NCI-H2227 (cell line): ENCODE results near the gene PODXL2.
"Not testable (repeated sequence)": the region's sequence is repeated elsewhere in the genome, so short reads cannot be mapped to it uniquely, and the experiment has no call there.

Experiments used
- DNase-seq: peaks from one replicate; lab custom pipeline; 2025; ENCODE audit not compliant: unreplicated experiment; lab: John Stamatoyannopoulos, UW

Gene PODXL2

DNA sequence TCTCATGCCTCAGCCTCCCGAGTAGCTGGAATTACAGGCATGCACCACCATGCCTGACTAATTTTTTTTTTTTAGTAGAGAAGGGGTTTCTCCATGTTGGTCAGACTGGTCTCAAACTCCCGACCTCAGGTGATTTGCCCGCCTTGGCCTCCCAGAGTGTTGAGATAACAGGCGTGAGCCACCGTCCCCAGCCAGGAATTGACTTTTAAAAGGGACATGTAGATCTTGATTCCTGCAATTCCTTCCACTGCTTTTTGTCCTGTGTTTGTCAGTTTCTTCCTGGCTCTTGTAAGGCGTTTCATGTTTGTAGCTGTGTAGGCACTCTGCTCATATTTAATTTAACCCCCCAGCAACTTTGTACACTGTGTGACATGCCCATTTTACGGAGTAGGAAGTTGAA, 23.4 kb upstream of the PODXL2 start:
- not testable (repeated sequence) for DNase-seq

DNA sequence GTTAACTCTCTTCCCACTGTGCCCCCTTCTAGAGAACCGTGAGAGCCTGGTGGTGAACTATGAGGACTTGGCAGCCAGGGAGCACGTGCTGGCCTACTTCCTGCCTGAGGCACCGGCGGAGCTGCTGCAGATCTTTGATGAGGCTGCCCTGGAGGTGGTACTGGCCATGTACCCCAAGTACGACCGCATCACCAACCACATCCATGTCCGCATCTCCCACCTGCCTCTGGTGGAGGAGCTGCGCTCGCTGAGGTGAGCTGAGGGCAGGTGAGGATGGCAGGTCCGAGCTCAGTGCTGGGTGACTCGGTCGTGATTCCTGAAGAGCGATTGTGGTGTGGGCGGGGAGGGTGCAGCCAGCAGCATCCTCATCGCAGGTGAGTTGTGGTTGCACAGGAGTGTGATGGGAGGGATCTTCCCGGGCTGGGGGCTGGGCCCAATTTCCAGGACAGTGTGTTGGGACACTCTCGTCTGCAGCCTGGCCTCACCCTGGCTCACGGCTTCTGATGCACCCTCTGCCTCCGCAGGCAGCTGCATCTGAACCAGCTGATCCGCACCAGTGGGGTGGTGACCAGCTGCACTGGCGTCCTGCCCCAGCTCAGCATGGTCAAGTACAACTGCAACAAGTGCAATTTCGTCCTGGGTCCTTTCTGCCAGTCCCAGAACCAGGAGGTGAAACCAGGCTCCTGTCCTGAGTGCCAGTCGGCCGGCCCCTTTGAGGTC, 22.7 kb upstream of the PODXL2 start:
- no peak for DNase-seq

DNA sequence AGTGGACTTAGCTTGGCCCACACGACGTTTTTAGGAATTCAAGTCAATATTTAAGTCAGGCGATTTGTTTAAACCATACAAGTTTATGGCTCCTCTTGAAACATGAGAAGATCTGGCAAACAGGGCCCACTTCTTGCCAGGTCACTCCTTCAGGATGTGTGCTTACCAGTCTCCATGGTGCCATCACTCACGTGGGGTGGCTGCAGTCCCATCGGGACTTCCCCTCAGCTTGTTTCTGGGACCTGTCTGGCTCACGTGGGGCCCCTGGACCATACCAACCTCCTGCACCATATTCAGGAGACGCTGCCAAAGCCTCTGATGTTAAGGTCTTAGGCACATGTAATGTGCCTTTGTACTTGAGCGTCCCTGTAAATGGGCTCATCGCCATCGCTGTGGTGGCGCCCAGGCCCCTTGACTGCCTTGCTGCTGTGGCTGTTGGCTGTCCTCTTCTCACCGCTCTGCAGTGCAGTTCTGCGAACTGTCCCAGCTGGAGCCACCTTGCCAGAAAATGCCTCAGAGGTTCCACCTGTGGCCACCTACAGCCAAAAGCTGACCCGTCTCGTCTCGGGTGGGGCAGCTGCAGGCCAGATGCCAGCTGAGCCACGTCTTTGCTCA, 21.9 kb upstream of the PODXL2 start:
- no peak for DNase-seq

DNA sequence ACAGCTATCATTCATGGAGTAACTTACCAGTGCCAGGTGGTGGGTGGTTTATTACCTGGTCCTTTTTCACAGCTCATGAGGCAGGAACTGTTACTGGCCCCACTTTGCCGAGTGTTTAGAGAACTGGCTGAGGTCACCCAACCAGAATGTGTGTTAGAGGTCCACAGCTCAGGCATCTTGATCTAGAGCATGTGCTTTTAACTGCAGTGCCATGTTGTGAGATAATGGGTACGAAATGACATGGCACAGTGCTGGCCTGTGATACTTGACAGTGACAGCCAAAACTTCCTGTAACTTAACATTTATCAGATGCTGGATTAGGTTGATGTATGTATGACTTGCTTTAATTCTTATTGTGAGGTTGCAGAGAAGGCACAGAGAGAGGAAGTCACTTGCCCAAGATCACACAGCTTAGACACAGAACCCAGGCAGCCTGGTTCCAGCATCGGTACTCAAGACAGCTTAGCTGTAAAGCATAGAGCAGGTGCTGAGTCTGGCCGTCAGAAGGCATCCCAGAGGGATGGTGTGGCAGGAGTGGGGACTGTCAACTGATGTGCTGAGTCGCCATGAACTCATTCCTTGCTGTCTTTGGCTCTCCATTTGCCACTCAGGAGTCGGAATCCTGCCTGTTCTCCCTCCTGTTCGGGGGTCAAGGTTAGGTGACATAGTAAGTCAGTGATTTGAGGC, 21.2 kb upstream of the PODXL2 start:
- DNase-seq = no peak

DNA sequence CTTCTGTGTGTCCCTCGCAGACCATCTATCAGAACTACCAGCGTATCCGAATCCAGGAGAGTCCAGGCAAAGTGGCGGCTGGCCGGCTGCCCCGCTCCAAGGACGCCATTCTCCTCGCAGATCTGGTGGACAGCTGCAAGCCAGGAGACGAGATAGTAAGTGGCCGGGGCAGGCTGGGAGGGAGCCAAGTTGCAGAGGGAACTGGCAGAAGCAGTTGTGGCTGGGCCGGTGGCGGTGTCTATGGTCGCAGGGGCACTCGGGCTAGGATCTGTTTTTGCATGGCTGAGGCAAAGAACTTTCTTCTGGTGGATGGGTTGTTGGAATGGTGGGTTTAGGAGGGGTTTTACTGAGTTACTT, 20.6 kb upstream of the PODXL2 start:
- DNase-seq = no peak

DNA sequence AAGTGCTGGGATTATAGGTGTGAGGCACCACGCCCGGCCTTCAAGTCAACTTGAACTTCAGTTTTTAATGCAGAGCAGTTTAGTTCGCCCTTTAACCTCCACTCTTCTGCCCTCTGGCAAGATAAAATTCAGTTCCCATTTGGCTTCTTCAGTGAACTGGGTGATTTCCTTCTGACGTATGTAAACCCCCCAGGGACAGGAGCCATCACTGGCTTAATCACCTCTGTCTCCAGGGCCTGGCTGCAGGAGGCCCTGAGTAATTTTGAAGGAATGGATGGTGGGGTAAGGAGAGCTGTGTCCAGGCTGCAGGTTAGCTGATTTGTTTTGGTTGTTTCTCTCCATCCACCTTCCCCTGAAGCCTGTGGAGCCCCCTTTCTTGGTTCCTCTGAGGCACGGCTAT, 18.9 kb upstream of the PODXL2 start:
- DNase-seq = no peak

DNA sequence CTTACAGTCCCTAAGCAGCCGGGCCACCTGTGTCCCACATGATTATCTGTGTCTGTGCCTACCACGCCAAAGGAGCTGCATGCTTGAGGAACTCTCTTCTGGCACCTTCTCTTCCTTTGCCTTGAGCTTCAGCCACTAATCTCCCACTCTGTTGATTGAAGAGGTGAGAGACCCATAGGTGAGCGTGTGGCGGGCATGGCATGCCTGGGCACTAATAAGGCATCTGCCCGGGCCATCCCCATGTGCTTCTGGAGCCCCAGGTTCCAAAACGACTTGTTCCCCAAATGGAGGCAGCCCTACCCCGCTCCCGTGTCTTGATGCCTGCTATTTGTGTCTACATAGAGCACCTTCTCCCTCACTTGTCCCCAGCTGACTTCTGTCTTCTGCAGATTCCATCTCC, 17.7 kb upstream of the PODXL2 start:
- DNase-seq = no peak

DNA sequence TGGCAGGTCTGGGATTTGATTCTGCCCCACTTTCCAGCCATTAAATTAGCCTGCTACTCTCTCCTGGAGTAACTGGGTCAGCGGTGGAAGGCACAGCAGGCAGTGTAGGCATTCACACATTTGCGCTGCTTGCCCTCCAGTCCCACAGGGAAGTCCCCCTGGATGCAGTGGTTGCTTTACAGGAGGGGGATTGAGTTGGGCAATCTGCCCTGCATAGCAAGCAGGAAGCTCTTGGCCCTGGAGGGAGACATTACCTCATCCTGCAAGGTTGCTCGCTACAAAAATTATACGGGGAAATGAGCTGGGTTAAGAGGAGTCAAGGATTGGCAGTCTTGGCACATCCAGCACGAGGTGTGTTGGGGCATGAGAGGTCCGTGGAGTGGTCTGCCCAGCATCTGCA, 16.0 kb upstream of the PODXL2 start:
- DNase-seq = no peak

DNA sequence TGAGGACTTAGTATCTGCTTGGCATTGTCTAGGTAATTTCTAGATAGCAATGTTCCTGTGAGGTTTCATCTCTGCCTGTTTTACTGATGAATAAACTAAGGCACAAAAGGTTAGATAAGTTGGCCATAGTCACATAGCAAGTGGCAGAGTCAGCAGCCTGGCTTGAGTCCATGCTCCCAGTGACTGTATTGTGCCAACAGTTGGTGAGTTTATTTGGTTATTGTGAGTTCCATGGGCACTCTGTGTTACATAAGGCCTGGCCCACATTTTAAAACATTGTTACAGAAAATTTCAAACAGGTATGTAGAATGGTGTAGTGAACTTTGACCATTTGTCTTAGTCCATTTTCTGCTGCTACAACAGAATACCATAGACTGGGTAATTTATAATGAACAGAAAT, 15.6 kb upstream of the PODXL2 start:
- no peak for DNase-seq

DNA sequence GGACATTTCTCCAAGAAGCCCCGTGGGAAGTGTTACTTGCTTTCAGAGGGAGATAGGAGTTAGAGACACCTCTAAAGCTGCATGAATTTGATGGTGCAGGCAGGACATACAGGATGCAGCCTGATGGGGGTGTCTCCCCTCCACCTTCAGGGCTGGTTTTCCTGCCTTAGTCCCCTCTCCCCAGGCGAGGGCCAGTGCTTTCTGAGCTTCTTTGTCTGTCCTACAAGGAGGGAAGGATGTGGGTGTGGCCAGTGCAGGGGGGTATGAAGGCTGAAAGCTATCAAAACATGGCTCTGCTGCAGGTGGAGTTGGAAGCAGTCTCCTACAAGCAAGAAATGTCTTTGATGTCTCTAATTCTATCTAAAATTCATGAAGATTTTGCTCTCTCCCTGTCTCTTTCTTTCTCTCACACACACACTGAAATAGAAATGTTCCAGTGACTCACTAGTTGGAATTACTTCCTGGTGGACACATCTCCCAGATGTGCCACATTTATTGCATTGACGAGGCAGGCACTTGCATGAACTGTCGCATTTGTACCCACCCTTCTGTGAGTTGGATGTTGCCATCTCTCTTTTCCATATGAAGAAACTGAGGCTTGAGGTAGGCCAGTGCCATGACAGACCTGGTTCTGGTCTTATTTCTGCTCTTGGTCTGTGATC, 13.9 kb upstream of the PODXL2 start:
- no peak for DNase-seq

DNA sequence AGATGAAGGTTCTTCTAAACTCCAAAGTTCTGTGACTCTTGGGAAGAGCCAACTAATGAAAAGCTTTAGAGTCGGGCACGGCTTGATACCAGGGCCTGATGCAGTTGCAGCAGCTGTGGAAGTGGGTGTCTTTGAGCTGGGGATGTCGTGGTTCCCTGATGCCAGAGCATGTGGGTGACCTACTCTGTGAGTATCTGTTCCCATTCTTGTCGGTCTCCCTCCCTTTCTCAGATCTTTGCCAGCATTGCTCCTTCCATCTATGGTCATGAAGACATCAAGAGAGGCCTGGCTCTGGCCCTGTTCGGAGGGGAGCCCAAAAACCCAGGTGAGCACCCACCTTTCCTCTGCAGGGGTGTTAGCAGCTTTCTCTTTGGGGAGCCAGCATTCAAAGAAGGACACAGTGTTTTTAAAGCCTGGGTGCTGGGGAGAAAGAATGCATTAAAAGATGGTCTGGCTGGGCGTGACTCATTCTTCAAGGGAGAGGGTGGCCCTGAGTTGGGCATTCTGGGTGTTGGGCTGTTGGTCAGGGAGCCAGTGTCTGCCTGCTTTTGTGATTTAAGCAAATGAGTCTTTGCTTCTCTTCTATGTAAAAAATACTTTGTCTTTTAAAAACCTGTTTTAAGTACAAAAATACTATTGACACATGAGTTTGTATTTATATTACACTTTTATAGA, 13.2 kb upstream of the PODXL2 start:
- no peak for DNase-seq

DNA sequence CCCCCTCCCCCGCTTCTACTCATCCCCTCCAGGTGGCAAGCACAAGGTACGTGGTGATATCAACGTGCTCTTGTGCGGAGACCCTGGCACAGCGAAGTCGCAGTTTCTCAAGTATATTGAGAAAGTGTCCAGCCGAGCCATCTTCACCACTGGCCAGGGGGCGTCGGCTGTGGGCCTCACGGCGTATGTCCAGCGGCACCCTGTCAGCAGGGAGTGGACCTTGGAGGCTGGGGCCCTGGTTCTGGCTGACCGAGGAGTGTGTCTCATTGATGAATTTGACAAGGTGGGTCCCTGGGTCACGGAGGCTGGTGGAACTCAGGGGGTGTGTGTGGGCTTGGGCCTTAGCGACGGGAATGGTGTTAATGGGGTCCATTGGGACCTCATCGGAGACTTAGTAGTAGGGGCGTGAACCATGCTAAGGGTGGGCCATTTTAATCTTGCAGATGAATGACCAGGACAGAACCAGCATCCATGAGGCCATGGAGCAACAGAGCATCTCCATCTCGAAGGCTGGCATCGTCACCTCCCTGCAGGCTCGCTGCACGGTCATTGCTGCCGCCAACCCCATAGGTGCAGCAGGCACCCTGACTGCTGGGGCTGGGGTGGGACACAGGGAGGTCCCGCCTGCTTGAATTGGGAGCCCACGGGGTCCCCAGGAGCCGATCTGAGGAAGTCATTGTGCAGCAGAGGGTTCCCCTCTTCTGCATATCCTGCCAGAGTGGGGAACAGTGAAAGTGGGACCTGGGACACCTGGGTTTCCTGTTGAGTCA, 12.0 kb upstream of the PODXL2 start:
- DNase-seq = no peak

DNA sequence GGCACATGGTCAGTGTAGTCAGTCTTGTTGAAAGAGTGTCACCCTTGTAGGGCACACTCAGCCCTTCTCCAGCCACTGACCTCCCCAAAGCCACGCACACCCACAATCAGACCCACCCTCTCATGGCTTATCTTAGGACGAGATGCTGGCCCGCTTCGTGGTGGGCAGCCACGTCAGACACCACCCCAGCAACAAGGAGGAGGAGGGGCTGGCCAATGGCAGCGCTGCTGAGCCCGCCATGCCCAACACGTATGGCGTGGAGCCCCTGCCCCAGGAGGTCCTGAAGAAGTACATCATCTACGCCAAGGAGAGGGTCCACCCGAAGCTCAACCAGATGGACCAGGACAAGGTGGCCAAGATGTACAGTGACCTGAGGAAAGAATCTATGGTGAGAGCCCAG, 10.1 kb upstream of the PODXL2 start:
- no peak for DNase-seq

DNA sequence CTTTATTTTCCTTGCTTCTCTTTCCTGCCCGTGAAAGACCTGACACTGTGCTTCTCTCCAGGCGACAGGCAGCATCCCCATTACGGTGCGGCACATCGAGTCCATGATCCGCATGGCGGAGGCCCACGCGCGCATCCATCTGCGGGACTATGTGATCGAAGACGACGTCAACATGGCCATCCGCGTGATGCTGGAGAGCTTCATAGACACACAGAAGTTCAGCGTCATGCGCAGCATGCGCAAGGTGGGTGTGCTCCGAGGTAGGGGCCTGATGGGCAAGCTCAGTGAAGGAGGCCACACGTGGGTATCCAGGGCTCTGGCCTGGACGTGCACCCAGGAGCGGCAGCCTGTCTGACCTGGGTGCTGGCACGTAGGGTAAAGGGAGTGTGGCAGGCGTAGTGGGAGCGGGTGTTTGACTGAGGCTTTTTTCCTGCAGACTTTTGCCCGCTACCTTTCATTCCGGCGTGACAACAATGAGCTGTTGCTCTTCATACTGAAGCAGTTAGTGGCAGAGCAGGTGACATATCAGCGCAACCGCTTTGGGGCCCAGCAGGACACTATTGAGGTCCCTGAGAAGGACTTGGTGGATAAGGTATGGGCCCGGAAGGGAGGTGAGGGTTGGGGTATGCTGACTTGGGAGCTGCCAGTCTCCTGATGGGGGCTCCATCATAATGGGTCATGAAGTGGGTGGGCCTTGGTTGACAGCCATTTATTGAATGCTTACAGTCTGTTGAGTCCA, 8.2 kb upstream of the PODXL2 start:
- DNase-seq = no peak

DNA sequence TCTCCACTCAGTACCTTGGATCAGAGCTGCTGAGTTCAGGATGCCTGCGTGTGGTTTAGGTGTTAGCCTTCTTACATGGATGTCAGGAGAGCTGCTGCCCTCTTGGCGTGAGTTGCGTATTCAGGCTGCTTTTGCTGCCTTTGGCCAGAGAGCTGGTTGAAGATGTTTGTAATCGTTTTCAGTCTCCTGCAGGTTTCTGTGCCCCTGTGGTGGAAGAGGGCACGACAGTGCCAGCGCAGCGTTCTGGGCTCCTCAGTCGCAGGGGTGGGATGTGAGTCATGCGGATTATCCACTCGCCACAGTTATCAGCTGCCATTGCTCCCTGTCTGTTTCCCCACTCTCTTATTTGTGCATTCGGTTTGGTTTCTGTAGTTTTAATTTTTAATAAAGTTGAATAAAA, 7.0 kb upstream of the PODXL2 start:
- no peak for DNase-seq

DNA sequence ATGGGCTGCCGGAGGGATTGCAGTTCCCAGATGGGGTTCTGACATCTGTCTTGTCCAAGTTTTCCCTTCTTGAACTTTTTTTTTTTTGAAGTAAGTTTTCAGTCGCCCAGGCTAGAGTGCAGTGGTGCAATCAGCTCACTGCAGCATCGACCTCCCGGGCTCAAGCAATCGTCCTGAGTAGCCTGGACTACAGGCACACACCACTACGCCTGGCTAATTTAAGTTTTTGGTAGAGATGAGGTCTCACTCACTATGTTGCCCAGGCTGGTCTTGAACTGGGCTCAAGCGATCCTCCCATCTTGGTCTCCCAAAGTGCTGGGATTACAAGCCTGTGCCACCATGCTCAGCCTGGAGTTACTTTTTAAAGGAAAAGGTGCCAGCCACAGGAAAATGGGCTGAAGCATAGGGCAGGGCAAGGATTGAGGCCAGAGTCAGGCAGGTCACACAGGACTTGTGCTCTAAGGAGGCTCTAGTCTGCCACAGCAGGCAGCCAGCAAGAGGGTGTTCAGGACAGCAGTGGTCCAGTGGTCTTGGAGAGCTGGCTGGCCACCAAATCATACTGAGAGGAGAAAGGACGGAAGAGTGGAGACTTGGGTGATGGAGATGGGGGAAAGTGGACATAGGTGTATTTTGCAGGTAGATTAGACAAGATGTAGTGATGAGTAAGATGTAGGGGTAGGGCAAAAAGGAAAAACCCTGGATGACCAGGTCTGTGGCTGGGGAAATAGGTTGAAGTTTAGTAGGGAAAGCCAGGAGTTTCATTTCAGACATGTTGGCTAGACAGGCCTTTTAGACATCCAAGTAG, 6.0 kb upstream of the PODXL2 start:
- no peak for DNase-seq

DNA sequence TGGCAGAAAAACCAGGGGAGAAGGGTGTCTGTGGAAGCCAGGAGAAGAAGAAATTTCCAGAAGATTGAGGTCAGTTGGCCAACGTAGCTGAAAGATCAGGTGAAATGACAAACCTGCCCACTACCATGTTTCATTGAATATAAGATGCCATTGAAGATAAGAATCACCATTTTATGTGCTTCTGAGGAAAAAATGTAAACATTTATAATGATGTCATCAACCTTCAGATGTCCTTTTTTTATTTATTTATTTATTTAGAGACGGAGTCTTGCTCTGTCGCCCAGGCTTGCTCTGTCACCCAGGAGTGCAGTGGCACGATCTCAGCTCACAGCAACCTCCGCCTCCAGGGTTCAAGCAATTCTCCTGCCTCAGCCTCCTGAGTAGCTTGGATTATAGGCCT, 4.9 kb upstream of the PODXL2 start:
- DNase-seq = no peak

DNA sequence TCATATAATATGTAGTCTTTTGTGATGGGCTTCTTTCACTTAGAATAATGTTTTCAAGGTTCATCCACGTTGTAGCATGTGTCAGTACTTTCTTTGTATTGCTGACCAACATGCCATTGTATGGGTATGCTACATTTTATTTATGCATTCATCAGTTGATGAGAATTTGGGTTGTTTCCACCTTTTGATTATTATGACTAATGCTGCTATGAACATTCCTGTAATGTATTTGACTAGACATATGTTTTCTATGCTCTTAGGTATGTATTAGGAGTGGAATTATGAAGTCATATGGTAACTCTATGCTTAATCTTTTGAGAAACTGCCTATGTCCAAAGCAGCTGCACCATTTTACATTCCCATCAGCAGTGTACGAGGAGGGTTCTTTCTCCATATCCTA, 3.2 kb upstream of the PODXL2 start:
- DNase-seq = no peak

DNA sequence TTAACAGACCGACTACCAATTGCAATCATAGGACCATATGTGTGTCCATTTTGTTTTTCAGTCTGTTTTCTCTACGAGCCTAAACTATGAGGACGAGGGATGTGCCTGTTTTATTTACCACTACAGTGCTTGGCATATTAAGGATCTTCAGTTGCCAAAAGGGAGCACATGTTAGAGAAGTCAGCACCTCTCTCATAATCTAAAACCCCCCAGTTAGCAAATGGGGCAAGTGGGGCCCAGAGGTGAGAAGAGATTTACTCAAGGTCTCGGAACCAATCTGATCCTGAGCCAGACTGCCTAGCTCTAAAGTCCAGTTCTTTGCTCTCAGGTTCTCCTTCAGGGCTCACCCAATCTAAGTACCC, 578 bp upstream of the PODXL2 start:
- DNase-seq = no peak
